22Rv1 (cell line): ENCODE data around the gene POGZ.

Experiments
- CTCF ChIP-seq: fragments of 450-650 bp; IDR thresholded peaks from 2 replicates; pipeline ENCODE4 v1.5.1; 2017; ENCODE audit warnings: mild to moderate bottlenecking
- ZFX ChIP-seq: fragments of 450-650 bp; IDR thresholded peaks from 2 replicates; pipeline ENCODE4 v1.6.1; 2017; ENCODE audit warnings: antibody characterized with exemption, borderline replicate concordance

- TF ChIP-seq CTCF = no peak
- TF ChIP-seq ZFX = no peak
Observed at GRCh38 chr1:151494741-151495281, 35.5 kb upstream of the POGZ start.
